Prostate gland (tissue), 2 donors: ENCODE data around the gene FAM53A. TPM values are rescaled to one million over a fixed set of nuclear protein-coding genes. Genes with fewer than 3 reads are reported as not detected.

Experiments used
- DNase-seq: peaks from one replicate; pipeline ENCODE4 v3.0.0-alpha.2; 2019; ENCODE audit warnings: low spot score
- H3K27ac ChIP-seq, 2 donors: fragments of 200-600 bp; sonication (generic); 2 replicates each; pipeline ENCODE4 v1.5.1; 2017 to 2019
- H3K27me3 ChIP-seq: fragments of 200-600 bp; sonication (generic); replicated peaks from 2 replicates; pipeline ENCODE4 v1.5.1; 2019; ENCODE audit not compliant: insufficient read depth
- H3K36me3 ChIP-seq, 2 donors: fragments of 200-600 bp; sonication (generic); 1 replicate in 1 of 2; 2 replicates in 1 of 2; pipeline versions ENCODE4 v1.5.1 to v1.8.1; 2017 to 2019
- H3K4me1 ChIP-seq: fragments of 200-600 bp; sonication (generic); replicated peaks from 2 replicates; pipeline ENCODE4 v1.5.1; 2019
- H3K4me3 ChIP-seq, 2 donors: fragments of 200-600 bp; sonication (generic); 2 replicates each; pipeline ENCODE4 v1.5.1; 2017 to 2019
- H3K9me3 ChIP-seq: fragments of 200-600 bp; sonication (generic); 2 replicates; pipeline ENCODE4 v1.5.1; 2017
- POLR2A ChIP-seq: fragments of 450-650 bp; IDR thresholded peaks from one replicate; pipeline ENCODE4 v1.6.1; 2016; ENCODE audit warnings: antibody characterized with exemption, mild to moderate bottlenecking
- POLR2AphosphoS5 ChIP-seq: sonication (generic); formaldehyde crosslinking; IDR thresholded peaks from one replicate; pipeline ENCODE4 v1.6.1; 2017; ENCODE audit warnings: antibody characterized with exemption
- WGBS: methylation state at CpG from one replicate; pipeline ENCODE4 v1.1.5; 2018; 5-methylcytosine and 5-hydroxymethylcytosine counted together
- intact Hi-C: fragments of 100-400 bp; cut with DNase I; formaldehyde crosslinking; loops from one replicate; pipeline ENCODE4 v1.14.2; 2022
- total RNA-seq, 2 donors: library from RNA; depleted of rRNA; stranded (reverse); fragments of >200 nt; gene quantifications; one replicate each; pipeline ENCODE4 v1.1.0, GENCODE V29; 2016
- TF ChIP-seq, protein P1 (sequence below), 4 experiments: fragments of 200-600 bp in 2 of 4; fragments of 450-650 bp in 2 of 4; sonication (generic) in 2 of 4; IDR thresholded peaks; 1 replicate in 3 of 4; 2 replicates in 1 of 4; pipeline ENCODE4 v1.5.1; 2016 to 2019; ENCODE audit warnings: antibody characterized with exemption in 4 of 4, mild to moderate bottlenecking in 2 of 4, moderate library complexity in 2 of 4

The FAM53A gene
- total RNA-seq, 2 donors from 2014 or later: 2.3 to 16.8 TPM

DNA sequence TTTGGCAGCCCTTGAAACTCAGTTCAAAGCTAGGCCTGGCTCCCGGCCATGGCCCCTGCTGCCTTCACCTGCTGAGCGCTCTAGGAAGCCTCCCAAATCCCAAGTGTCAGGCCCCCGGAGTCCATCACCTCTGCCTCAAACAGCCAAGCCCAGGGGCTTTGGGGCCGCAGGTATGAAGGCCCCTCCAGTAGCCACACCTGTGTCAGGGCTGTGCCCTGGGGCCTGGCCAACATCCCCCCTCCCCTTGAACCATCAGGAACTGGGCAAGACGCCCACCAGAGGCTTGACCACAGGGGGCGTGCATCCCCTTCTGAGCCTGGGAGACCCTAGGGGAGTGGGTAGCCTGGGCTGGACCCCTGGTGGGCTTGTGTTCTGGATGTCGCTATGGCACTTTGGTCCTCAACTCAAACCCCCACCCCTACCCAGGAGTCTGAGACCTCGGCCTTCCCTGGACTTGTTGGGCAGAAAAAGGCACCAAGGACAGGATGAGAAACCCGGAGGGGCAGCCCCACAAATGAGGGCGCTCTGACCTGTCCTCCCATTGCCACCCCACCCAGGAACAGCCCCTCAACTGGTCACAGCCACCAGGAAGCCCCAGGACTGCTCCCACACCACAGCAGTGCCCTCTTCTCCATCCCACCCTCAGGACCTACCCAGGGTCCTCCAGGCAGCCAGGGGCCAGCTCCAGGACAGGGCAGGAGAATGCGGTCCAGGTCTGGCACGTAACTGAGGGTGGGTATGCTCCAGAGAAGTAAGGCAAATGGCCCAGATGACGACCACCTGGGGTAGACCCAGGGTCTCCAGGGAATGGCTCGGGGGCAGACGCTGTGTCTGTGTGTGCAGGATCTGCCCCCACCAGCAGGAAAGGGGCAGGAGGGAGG lies 32.2 kb upstream of the FAM53A start:
- Histone ChIP-seq H3K4me3 (no peak overlapping the region), H3K9me3 (no peaks in the 10 kb centered on the region), H3K36me3 (peaks cover 0 to 3% of the 10 kb centered on the region in 2 donors), H3K4me1 (peaks cover 27% of the 10 kb centered on the region), H3K27ac (peak overlapping the region in 1 of 2 donors; percentile 58), H3K27me3 (no peaks in the 10 kb centered on the region)
- TF ChIP-seq POLR2A: no peak
- TF ChIP-seq POLR2AphosphoS5: no peak
- TF ChIP-seq, protein P1, sequence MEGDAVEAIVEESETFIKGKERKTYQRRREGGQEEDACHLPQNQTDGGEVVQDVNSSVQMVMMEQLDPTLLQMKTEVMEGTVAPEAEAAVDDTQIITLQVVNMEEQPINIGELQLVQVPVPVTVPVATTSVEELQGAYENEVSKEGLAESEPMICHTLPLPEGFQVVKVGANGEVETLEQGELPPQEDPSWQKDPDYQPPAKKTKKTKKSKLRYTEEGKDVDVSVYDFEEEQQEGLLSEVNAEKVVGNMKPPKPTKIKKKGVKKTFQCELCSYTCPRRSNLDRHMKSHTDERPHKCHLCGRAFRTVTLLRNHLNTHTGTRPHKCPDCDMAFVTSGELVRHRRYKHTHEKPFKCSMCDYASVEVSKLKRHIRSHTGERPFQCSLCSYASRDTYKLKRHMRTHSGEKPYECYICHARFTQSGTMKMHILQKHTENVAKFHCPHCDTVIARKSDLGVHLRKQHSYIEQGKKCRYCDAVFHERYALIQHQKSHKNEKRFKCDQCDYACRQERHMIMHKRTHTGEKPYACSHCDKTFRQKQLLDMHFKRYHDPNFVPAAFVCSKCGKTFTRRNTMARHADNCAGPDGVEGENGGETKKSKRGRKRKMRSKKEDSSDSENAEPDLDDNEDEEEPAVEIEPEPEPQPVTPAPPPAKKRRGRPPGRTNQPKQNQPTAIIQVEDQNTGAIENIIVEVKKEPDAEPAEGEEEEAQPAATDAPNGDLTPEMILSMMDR (IDR thresholded peaks at IDR 0.05): no peak
- intact Hi-C loops: loop anchor here (10.0 kb wide), 1 partner anchor 528 kb away; the partner anchor contains the start of genes HAUS3 and POLN
- 81% methylated on average over 15 of the region's 15 CpGs for WGBS
- DNase-seq: no peak

DNA sequence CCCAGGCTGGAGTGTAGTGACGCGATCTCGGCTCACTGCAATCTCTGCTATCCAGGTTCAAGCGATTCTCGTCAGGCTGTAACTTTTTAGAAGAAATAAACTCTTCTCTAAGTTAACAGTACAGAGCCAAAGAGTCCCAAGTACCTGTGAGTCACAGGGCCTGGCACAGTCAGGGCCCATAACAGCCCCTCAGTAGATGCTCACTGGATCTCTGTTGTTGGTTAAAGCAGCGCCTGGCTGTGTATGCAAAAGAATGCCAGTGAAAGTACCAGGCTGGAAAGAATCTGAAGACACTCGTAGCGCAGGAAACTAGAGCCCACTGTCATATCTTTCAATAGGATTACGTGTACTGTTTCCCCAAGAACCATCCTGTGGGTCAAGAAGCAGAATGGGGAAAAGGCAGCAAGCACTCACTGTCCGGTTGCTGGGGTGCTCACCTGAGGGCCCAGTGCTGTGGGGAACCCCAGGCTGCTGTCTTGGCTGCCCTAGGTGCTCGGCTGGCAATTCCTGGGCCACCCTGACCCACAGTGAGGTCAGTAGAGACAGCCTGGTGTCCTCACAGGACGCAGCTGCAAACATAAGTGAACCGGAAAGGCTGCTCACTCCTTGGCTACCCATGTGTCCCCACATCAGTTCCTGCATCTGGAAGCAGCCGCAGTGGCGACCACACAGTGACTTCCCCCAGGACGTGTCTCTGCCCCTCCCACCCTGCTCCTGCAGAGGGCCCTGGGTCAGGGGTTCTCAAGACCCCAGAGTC lies 31.1 kb upstream of the FAM53A start:
- Histone ChIP-seq H3K27ac (no peak overlapping the region), H3K4me3 (no peak overlapping the region), H3K4me1 (peaks cover 26% of the 10 kb centered on the region), H3K36me3 (peaks cover 0 to 3% of the 10 kb centered on the region in 2 donors), H3K27me3 (no peaks in the 10 kb centered on the region), H3K9me3 (no peaks in the 10 kb centered on the region)
- TF ChIP-seq, protein P1 (IDR thresholded peaks at IDR 0.05): no peak
- no peak for TF ChIP-seq POLR2AphosphoS5
- WGBS: 71% methylated on average over 16 of the region's 16 CpGs
- intact Hi-C loops: loop anchor here (10.0 kb wide), 1 partner anchor 530 kb away; the partner anchor contains the start of genes HAUS3 and POLN
- no peak for DNase-seq

DNA sequence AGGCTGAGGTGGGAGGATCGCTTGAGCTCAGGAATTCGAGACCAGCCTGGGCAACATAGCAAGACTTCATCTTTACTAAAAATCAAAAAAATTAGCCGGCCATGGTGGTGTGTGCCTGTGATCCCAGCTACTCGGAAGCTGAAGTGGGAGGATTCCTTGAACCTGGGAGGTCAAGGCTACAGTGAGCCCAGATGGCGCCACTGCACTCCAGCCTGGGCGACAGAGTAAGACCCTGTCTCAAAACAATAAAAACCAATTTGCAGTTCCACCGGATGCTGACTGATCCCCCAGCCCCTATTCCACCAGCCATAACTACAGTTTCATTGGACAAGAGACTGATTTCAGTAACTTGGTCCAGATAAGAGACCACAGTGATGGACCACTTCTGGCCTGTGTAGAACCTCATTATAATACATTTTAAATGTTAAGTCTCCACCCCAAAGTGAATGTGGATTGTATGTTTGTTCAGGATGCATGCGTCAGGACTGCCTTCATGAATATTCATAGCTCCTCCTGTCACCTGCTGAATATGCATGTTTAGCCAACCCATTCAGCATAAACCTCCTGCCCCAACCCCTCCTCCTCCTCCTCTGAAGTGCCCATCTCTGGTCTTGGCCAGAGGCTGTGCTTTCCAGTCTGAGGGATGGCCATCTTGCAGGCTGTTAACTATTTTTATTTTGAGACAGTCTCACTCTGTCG lies 30.3 kb upstream of the FAM53A start:
- TF ChIP-seq POLR2A (no peak), POLR2AphosphoS5 (no peak)
- TF ChIP-seq, protein P1 (IDR thresholded peaks at IDR 0.05): no peak
- no peaks in the 10 kb centered on the region for H3K9me3 ChIP-seq
- intact Hi-C loops: loop anchor here (10.0 kb wide), 1 partner anchor 530 kb away; the partner anchor contains the start of genes HAUS3 and POLN
- H3K4me3 ChIP-seq: no peak overlapping the region
- peaks cover 0 to 3% of the 10 kb centered on the region in 2 donors for H3K36me3 ChIP-seq
- DNase-seq: no peak
- H3K27ac ChIP-seq: no peak overlapping the region
- no peaks in the 10 kb centered on the region for H3K27me3 ChIP-seq
- 65% methylated on average over 9 of the region's 9 CpGs for WGBS
- peaks cover 19% of the 10 kb centered on the region for H3K4me1 ChIP-seq

DNA sequence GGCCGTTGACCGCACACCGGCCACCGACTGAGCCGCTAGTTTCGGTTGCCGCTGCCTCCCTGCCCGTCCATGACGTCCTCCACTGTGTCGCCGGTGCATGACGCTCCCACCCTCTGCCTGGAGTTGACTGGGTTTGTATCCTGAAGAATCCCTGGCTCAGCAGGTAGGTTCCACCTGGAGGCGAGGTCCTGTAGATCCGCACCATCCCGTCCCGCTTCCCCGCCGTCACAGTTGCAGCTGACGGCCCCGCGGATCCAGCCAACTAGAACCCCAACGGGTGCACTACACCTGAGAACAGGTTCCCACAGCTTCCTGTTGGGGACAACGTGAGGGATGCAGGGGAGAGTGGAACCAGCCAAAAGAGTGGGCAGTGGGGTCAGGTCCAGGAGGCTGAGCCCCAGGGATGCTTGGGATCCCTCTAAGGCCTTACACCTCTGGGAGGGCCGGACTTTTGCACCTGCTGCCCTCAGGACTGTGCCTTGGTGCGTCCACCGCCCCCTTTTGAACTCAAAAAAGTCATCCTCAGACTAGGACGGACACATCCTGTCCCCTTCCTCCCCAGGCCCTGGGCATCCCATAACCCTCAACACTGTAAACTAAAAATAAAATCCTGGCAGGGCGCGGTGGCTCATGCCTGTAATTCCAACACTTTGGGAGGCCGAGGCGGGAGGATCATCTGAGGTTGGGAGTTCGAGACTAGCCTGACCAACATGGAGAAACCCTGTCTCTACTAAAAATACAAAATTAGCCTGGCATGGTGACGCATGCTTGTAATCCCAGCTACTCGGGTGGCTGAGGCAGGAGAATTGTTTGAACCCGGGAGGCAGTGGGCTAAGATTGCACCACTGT lies 29.1 kb upstream of the FAM53A start:
- TF ChIP-seq, protein P1 (IDR thresholded peaks at IDR 0.05): no peak
- TF ChIP-seq POLR2A: no peak
- TF ChIP-seq POLR2AphosphoS5: no peak
- intact Hi-C loops: loop anchor here (10.0 kb wide), 1 partner anchor 532 kb away; the partner anchor contains the start of genes HAUS3 and POLN
- H3K4me1 ChIP-seq: peaks cover 11% of the 10 kb centered on the region
- no peaks in the 10 kb centered on the region for H3K9me3 ChIP-seq
- H3K4me3 ChIP-seq: peak overlapping the region; percentile 58 to 89
- H3K27ac ChIP-seq: peak overlapping the region; percentile 93 to 99
- peaks cover 0 to 3% of the 10 kb centered on the region in 2 donors for H3K36me3 ChIP-seq
- DNase-seq: no peak
- WGBS: 28% methylated on average over 22 of the region's 35 CpGs
- H3K27me3 ChIP-seq: no peaks in the 10 kb centered on the region
